GM23338 (cell line): Measurements from ENCODE around the gene CEACAM16. TPM values are rescaled to one million over a fixed set of nuclear protein-coding genes. Genes with fewer than 3 reads are reported as not detected.

Source experiments
- ATAC-seq: fragments of 200-7000 bp; cut with Tn5 transposase; 3 replicates; pipeline ENCODE4 v1.9.1; 2020
- DNase-seq: peaks from one replicate; pipeline ENCODE4 v3.0.0-alpha.2; 2015; ENCODE audit warnings: low spot score
- H2AFZ ChIP-seq: fragments of 200-600 bp; sonication (generic); 2 replicates; pipeline ENCODE4 v1.8.0; 2016; ENCODE audit warnings: antibody characterized with exemption, mild to moderate bottlenecking, moderate library complexity
- H3F3A ChIP-seq: fragments of 200-600 bp; sonication (generic); replicated peaks from 2 replicates; pipeline ENCODE4 v1.8.0; 2017; ENCODE audit warnings: antibody characterized with exemption, mixed run types, low read depth
- H3K27ac ChIP-seq: fragments of 200-600 bp; sonication (generic); 2 replicates; pipeline ENCODE4 v1.6.1; 2016; ENCODE audit warnings: low read depth
- H3K27me3 ChIP-seq: fragments of 200-600 bp; sonication (generic); 2 replicates; pipeline ENCODE4 v1.8.0; 2016; ENCODE audit warnings: mild to moderate bottlenecking, mixed run types, moderate library complexity; ENCODE audit not compliant: insufficient read depth
- H3K36me3 ChIP-seq: fragments of 200-600 bp; sonication (generic); 2 replicates; pipeline ENCODE4 v1.8.0; 2016; ENCODE audit warnings: mild to moderate bottlenecking; ENCODE audit not compliant: insufficient read depth
- H3K4me1 ChIP-seq: fragments of 200-600 bp; sonication (generic); 2 replicates; pipeline ENCODE4 v1.8.0; 2016; ENCODE audit warnings: mild to moderate bottlenecking, moderate library complexity; ENCODE audit not compliant: insufficient read depth
- H3K4me2 ChIP-seq: fragments of 200-600 bp; sonication (generic); 2 replicates; pipeline ENCODE4 v1.7.1; 2017; ENCODE audit warnings: mixed run types
- H3K4me3 ChIP-seq: fragments of 200-600 bp; sonication (generic); 2 replicates; pipeline ENCODE4 v1.6.1; 2016; ENCODE audit warnings: mixed run types
- H3K79me2 ChIP-seq: fragments of 200-600 bp; sonication (generic); replicated peaks from 2 replicates; pipeline ENCODE4 v1.8.0; 2017; ENCODE audit warnings: mild to moderate bottlenecking; ENCODE audit not compliant: insufficient read depth
- H3K9me2 ChIP-seq: fragments of 200-600 bp; sonication (generic); 2 replicates; pipeline ENCODE4 v1.8.0; 2017; ENCODE audit not compliant: insufficient read depth
- H4K20me1 ChIP-seq: fragments of 200-600 bp; sonication (generic); replicated peaks from 2 replicates; pipeline ENCODE4 v1.8.0; 2017; ENCODE audit warnings: mild to moderate bottlenecking; ENCODE audit not compliant: insufficient read depth
- H3K27ac Mint-ChIP-seq: 2 replicates; pipeline ENCODE4 v1.8.0; 2020; ENCODE audit warnings: inconsistent platforms, mild to moderate bottlenecking, moderate library complexity, mixed read lengths
- H3K27me3 Mint-ChIP-seq: 3 replicates; pipeline ENCODE4 v1.8.0; 2022; ENCODE audit warnings: low read depth, mild to moderate bottlenecking, moderate library complexity, mixed read lengths, inconsistent platforms; ENCODE audit not compliant: insufficient read depth, poor library complexity
- H3K36me3 Mint-ChIP-seq: 3 replicates; pipeline ENCODE4 v1.8.0; 2021; ENCODE audit warnings: low read depth, mild to moderate bottlenecking, inconsistent platforms, moderate library complexity, mixed read lengths
- H3K4me1 Mint-ChIP-seq: 3 replicates; pipeline ENCODE4 v1.8.0; 2020; ENCODE audit warnings: mild to moderate bottlenecking, inconsistent platforms, mixed read lengths
- H3K4me3 Mint-ChIP-seq: 3 replicates; pipeline ENCODE4 v1.8.0; 2021; ENCODE audit warnings: moderate library complexity, mild to moderate bottlenecking, inconsistent platforms, mixed read lengths
- H3K9me3 Mint-ChIP-seq: 3 replicates; pipeline ENCODE4 v1.8.0; 2020; ENCODE audit warnings: moderate library complexity, mild to moderate bottlenecking, inconsistent platforms, mixed read lengths
- CREB1 ChIP-seq: fragments of 250-450 bp; sonication (Bioruptor Pico); IDR thresholded peaks from 2 replicates; pipeline ENCODE4 v1.5.0; 2020; ENCODE audit warnings: low read depth, mild to moderate bottlenecking, moderate library complexity
- CTCF ChIP-seq, 2 experiments: fragments of 200-600 bp in 1 of 2; sonication (generic) in 1 of 2; conservative IDR thresholded peaks; 2 replicates each; pipeline versions ENCODE4 v1.5.1 to v1.6.1; 2016 to 2017; ENCODE audit warnings: antibody characterized with exemption in 2 of 2, low read depth in 2 of 2, mild to moderate bottlenecking in 2 of 2, moderate library complexity in 1 of 2
- EZH2 ChIP-seq: fragments of 200-600 bp; sonication (generic); IDR thresholded peaks from one replicate; pipeline ENCODE4 v1.8.0; 2017; ENCODE audit warnings: antibody characterized with exemption, mild to moderate bottlenecking, low read depth; ENCODE audit not compliant: unreplicated experiment
- EZH2phosphoT487 ChIP-seq: fragments of 200-600 bp; sonication (generic); IDR thresholded peaks from one replicate; pipeline ENCODE4 v1.8.1; 2018; ENCODE audit warnings: antibody characterized with exemption; ENCODE audit not compliant: unreplicated experiment
- JUNB ChIP-seq: IDR thresholded peaks from one replicate; pipeline ENCODE4 v1.6.1; 2016; ENCODE audit warnings: antibody characterized with exemption; ENCODE audit not compliant: unreplicated experiment
- NANOG ChIP-seq: IDR thresholded peaks from 2 replicates; pipeline ENCODE4 v1.6.1; 2016; ENCODE audit warnings: antibody characterized with exemption, borderline replicate concordance
- POLR2AphosphoS5 ChIP-seq: IDR thresholded peaks from 2 replicates; pipeline ENCODE4 v1.6.1; 2016; ENCODE audit warnings: antibody characterized with exemption, low read depth
- REST ChIP-seq: IDR thresholded peaks from one replicate; pipeline ENCODE4 v1.6.1; 2018; ENCODE audit warnings: antibody characterized with exemption; ENCODE audit not compliant: unreplicated experiment
- STAT1 ChIP-seq: IDR thresholded peaks from one replicate; pipeline ENCODE4 v1.6.1; 2016; ENCODE audit warnings: antibody characterized with exemption; ENCODE audit not compliant: unreplicated experiment
- ZNF114 ChIP-seq: fragments of 250-450 bp; sonication (Bioruptor Pico); IDR thresholded peaks from 2 replicates; pipeline ENCODE4 v1.5.0; 2020; ENCODE audit warnings: mild to moderate bottlenecking, moderate library complexity
- ZNF331 ChIP-seq: fragments of 250-450 bp; sonication (Bioruptor Pico); IDR thresholded peaks from 2 replicates; pipeline ENCODE4 v1.5.0; 2020; ENCODE audit warnings: low read depth, mild to moderate bottlenecking, moderate library complexity
- polyA plus RNA-seq: library from polyadenylated mRNA; unstranded; fragments of >200 nt; fragmentation: Nextera tagmentation; extraction: Ambion mirVana; gene quantifications from 2 replicates; pipeline ENCODE4 v1.2.1, GENCODE V29; 2016
- total RNA-seq: library from RNA; depleted of rRNA; stranded (reverse); fragments of >200 nt; shearing (Covaris generic); gene quantifications from 2 replicates; pipeline ENCODE4 v1.2.3, GENCODE V29; 2014
- TF ChIP-seq, protein P1 (sequence below): IDR thresholded peaks from 2 replicates; pipeline ENCODE4 v1.6.1; 2016; ENCODE audit warnings: antibody characterized with exemption
- TF ChIP-seq, protein P2 (sequence below): fragments of 250-450 bp; sonication (Bioruptor Pico); IDR thresholded peaks from 2 replicates; pipeline ENCODE4 v1.5.0; 2020; ENCODE audit warnings: mild to moderate bottlenecking, moderate library complexity

CEACAM16 gene
- total and polyA plus RNA-seq, 2 experiments from 2014 or later: not detected

DNA sequence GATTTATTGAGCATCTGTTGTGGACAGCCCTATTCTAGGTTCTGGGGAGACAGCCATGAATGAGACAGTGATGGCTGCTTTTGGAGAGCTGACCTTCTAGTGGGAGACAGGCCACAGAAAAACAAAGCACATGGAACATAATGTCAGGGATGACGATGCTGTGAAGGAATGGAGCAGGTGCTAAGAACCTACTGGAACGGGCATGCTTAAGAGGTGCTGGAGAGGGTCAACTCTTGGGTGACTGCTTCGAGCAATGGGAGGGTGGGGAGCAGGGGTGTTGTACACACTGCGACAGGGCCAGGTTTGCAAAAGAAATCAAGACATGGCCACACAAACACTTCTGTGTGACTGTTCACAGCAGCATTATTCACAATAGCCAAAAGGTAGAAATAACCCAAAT, 12.1 kb upstream of the CEACAM16 start:
- H3K27ac Mint-ChIP-seq: no peak overlapping the region
- TF ChIP-seq, protein P1, sequence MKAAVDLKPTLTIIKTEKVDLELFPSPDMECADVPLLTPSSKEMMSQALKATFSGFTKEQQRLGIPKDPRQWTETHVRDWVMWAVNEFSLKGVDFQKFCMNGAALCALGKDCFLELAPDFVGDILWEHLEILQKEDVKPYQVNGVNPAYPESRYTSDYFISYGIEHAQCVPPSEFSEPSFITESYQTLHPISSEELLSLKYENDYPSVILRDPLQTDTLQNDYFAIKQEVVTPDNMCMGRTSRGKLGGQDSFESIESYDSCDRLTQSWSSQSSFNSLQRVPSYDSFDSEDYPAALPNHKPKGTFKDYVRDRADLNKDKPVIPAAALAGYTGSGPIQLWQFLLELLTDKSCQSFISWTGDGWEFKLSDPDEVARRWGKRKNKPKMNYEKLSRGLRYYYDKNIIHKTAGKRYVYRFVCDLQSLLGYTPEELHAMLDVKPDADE: no peak
- TF ChIP-seq JUNB (no peak), ZNF331 (CRISPR knock-in tag) (no peak), REST (no peak), ZNF114 (CRISPR knock-in tag) (no peak), POLR2AphosphoS5 (no peak), CREB1 (CRISPR knock-in tag) (no peak), CTCF (conservative IDR thresholded peaks at IDR 0.05; ENCODE audit: low read depth in 2 of 2) (no peak), STAT1 (no peak), EZH2phosphoT487 (no peak), EZH2 (no peak), NANOG (no peak)
- TF ChIP-seq, protein P2, sequence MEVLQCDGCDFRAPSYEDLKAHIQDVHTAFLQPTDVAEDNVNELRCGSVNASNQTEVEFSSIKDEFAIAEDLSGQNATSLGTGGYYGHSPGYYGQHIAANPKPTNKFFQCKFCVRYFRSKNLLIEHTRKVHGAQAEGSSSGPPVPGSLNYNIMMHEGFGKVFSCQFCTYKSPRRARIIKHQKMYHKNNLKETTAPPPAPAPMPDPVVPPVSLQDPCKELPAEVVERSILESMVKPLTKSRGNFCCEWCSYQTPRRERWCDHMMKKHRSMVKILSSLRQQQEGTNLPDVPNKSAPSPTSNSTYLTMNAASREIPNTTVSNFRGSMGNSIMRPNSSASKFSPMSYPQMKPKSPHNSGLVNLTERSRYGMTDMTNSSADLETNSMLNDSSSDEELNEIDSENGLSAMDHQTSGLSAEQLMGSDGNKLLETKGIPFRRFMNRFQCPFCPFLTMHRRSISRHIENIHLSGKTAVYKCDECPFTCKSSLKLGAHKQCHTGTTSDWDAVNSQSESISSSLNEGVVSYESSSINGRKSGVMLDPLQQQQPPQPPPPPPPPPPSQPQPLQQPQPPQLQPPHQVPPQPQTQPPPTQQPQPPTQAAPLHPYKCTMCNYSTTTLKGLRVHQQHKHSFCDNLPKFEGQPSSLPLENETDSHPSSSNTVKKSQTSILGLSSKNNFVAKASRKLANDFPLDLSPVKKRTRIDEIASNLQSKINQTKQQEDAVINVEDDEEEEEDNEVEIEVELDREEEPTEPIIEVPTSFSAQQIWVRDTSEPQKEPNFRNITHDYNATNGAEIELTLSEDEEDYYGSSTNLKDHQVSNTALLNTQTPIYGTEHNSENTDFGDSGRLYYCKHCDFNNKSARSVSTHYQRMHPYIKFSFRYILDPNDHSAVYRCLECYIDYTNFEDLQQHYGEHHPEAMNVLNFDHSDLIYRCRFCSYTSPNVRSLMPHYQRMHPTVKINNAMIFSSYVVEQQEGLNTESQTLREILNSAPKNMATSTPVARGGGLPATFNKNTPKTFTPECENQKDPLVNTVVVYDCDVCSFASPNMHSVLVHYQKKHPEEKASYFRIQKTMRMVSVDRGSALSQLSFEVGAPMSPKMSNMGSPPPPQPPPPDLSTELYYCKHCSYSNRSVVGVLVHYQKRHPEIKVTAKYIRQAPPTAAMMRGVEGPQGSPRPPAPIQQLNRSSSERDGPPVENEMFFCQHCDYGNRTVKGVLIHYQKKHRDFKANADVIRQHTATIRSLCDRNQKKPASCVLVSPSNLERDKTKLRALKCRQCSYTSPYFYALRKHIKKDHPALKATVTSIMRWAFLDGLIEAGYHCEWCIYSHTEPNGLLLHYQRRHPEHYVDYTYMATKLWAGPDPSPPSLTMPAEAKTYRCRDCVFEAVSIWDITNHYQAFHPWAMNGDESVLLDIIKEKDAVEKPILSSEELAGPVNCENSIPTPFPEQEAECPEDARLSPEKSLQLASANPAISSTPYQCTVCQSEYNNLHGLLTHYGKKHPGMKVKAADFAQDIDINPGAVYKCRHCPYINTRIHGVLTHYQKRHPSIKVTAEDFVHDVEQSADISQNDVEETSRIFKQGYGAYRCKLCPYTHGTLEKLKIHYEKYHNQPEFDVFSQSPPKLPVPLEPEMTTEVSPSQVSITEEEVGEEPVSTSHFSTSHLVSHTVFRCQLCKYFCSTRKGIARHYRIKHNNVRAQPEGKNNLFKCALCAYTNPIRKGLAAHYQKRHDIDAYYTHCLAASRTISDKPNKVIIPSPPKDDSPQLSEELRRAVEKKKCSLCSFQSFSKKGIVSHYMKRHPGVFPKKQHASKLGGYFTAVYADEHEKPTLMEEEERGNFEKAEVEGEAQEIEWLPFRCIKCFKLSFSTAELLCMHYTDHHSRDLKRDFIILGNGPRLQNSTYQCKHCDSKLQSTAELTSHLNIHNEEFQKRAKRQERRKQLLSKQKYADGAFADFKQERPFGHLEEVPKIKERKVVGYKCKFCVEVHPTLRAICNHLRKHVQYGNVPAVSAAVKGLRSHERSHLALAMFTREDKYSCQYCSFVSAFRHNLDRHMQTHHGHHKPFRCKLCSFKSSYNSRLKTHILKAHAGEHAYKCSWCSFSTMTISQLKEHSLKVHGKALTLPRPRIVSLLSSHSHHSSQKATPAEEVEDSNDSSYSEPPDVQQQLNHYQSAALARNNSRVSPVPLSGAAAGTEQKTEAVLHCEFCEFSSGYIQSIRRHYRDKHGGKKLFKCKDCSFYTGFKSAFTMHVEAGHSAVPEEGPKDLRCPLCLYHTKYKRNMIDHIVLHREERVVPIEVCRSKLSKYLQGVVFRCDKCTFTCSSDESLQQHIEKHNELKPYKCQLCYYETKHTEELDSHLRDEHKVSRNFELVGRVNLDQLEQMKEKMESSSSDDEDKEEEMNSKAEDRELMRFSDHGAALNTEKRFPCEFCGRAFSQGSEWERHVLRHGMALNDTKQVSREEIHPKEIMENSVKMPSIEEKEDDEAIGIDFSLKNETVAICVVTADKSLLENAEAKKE (CRISPR knock-in tag): no peak
- no peaks in the 10 kb centered on the region; the same call in 2 of the 3 replicates for H3K9me3 Mint-ChIP-seq
- peaks cover 12% of the 10 kb centered on the region for H3K27me3 Mint-ChIP-seq
- no peak for ATAC-seq
- Histone ChIP-seq H2AFZ (no peak overlapping the region), H3K4me3 (no peak overlapping the region), H3K27ac (no peak overlapping the region), H3K9me2 (no peaks in the 10 kb centered on the region), H3K4me2 (no peak overlapping the region), H4K20me1 (no peaks in the 10 kb centered on the region), H3K27me3 (no peaks in the 10 kb centered on the region), H3K36me3 (no peaks in the 10 kb centered on the region), H3F3A (no peaks in the 10 kb centered on the region), H3K79me2 (no peaks in the 10 kb centered on the region), H3K4me1 (peaks cover 6% of the 10 kb centered on the region; the same call in 1 of the 2 replicates)
- peaks cover 16% of the 10 kb centered on the region; the same call in 2 of the 3 replicates for H3K4me1 Mint-ChIP-seq
- H3K4me3 Mint-ChIP-seq: no peak overlapping the region
- no peak for DNase-seq
- H3K36me3 Mint-ChIP-seq: no peaks in the 10 kb centered on the region
